HEK293T (cell line): ENCODE data around the gene MRPS6.

ENCODE experiments used
- ARNT ChIP-seq: fragments of 450-650 bp; IDR thresholded peaks from 2 replicates; pipeline ENCODE4 v1.6.1; 2017; ENCODE audit warnings: mild to moderate bottlenecking
- CTBP1 ChIP-seq: fragments of 450-650 bp; IDR thresholded peaks from 2 replicates; pipeline ENCODE4 v1.6.1; 2016; ENCODE audit warnings: borderline replicate concordance
- FOXA1 ChIP-seq: fragments of 450-650 bp; IDR thresholded peaks from 2 replicates; pipeline ENCODE4 v1.6.1; 2016; ENCODE audit warnings: mild to moderate bottlenecking
- PKNOX1 ChIP-seq: fragments of 450-650 bp; IDR thresholded peaks from 2 replicates; pipeline ENCODE4 v1.6.1; 2016
- SP1 ChIP-seq: fragments of 450-650 bp; IDR thresholded peaks from 2 replicates; pipeline ENCODE4 v1.6.1; 2017
- ZNF384 ChIP-seq: fragments of 450-650 bp; IDR thresholded peaks from 2 replicates; pipeline ENCODE4 v1.6.1; 2016

- TF ChIP-seq SP1: no peak
- no peak for TF ChIP-seq CTBP1
- TF ChIP-seq PKNOX1: no peak
- TF ChIP-seq ARNT: no peak
- TF ChIP-seq ZNF384: no peak
- TF ChIP-seq FOXA1: no peak
Measured at GRCh38 chr21:34074283-34075090, 1.1 kb downstream of the MRPS6 start.
